Ovary (tissue), 3 donors: ENCODE measurements around the gene PARD3.

Experiments used
- CTCF ChIP-seq, 3 donors: fragments of 450-650 bp in 2 of 3; fragments of 200-600 bp in 1 of 3; IDR thresholded peaks; one replicate each; pipeline versions ENCODE4 v1.5.1 to v1.8.0; 2016 to 2022; ENCODE audit warnings: antibody characterized with exemption in 3 of 3, mild to moderate bottlenecking in 1 of 3
- EP300 ChIP-seq: sonication (generic); formaldehyde crosslinking; IDR thresholded peaks from one replicate; pipeline ENCODE4 v1.6.1; 2017; ENCODE audit warnings: antibody characterized with exemption
- POLR2A ChIP-seq: fragments of 450-650 bp; IDR thresholded peaks from one replicate; pipeline ENCODE4 v1.6.1; 2017; ENCODE audit warnings: antibody characterized with exemption, mild to moderate bottlenecking, moderate library complexity
- donor health status: DM: no; HTN: no; CAD: no.

- TF ChIP-seq POLR2A (no peak), CTCF (IDR thresholded peaks at IDR 0.05) (no peak), EP300 (no peak)
These were observed 539.4 kb downstream of the PARD3 start for GRCh38 chr10:34275626-34276130.
